Hepatocyte (in vitro differentiated cells): Measurements from ENCODE around the gene PXDN. TPM values are rescaled to one million over a fixed set of nuclear protein-coding genes. Genes with fewer than 3 reads are reported as not detected.

Experiments
- DNase-seq: peaks from one replicate; pipeline ENCODE4 v3.0.0-alpha.2; 2016; ENCODE audit warnings: low spot score
- H2AFZ ChIP-seq: fragments of 200-600 bp; sonication (generic); 2 replicates; pipeline ENCODE4 v1.6.0; 2016; ENCODE audit warnings: antibody characterized with exemption, mild to moderate bottlenecking
- H3K27ac ChIP-seq: fragments of 200-600 bp; sonication (generic); 2 replicates; pipeline ENCODE4 v1.5.1; 2016; ENCODE audit warnings: mild to moderate bottlenecking
- H3K27me3 ChIP-seq: fragments of 200-600 bp; sonication (generic); 2 replicates; pipeline ENCODE4 v1.6.1; 2016
- H3K36me3 ChIP-seq: fragments of 200-600 bp; sonication (generic); replicated peaks from 2 replicates; pipeline ENCODE4 v1.5.1; 2016; ENCODE audit warnings: low read depth; ENCODE audit not compliant: insufficient read depth
- H3K4me1 ChIP-seq: fragments of 200-600 bp; sonication (generic); 2 replicates; pipeline ENCODE4 v1.5.1; 2016; ENCODE audit warnings: mild to moderate bottlenecking, moderate library complexity; ENCODE audit not compliant: insufficient read depth
- H3K4me2 ChIP-seq: fragments of 200-600 bp; sonication (generic); 2 replicates; pipeline ENCODE4 v1.6.0; 2016
- H3K4me3 ChIP-seq: fragments of 200-600 bp; sonication (generic); 2 replicates; pipeline ENCODE4 v1.5.1; 2016; ENCODE audit warnings: mild to moderate bottlenecking
- H3K79me2 ChIP-seq: fragments of 200-600 bp; sonication (generic); 2 replicates; pipeline ENCODE4 v1.6.0; 2017; ENCODE audit warnings: mild to moderate bottlenecking
- H3K9me2 ChIP-seq: fragments of 200-600 bp; sonication (generic); replicated peaks from 2 replicates; pipeline ENCODE4 v1.6.0; 2017; ENCODE audit warnings: mild to moderate bottlenecking; ENCODE audit not compliant: insufficient read depth
- H3K9me3 ChIP-seq: fragments of 200-600 bp; sonication (generic); 2 replicates; pipeline ENCODE4 v1.5.1; 2016; ENCODE audit warnings: low read depth, mild to moderate bottlenecking
- H4K20me1 ChIP-seq: fragments of 200-600 bp; sonication (generic); 2 replicates; pipeline ENCODE4 v1.6.0; 2016; ENCODE audit warnings: mild to moderate bottlenecking; ENCODE audit not compliant: insufficient read depth, poor library complexity, severe bottlenecking
- CTCF ChIP-seq: fragments of 200-600 bp; sonication (generic); IDR thresholded peaks from 2 replicates; pipeline ENCODE4 v1.5.1; 2016; ENCODE audit warnings: antibody characterized with exemption, mild to moderate bottlenecking; ENCODE audit not compliant: poor library complexity
- EZH2 ChIP-seq: fragments of 200-600 bp; sonication (generic); IDR thresholded peaks from 2 replicates; pipeline ENCODE4 v1.6.1; 2016; ENCODE audit warnings: antibody characterized with exemption, mild to moderate bottlenecking, borderline replicate concordance
- EZH2phosphoT487 ChIP-seq: fragments of 200-600 bp; sonication (generic); IDR thresholded peaks from one replicate; pipeline ENCODE4 v1.6.1; 2018; ENCODE audit warnings: antibody characterized with exemption, mild to moderate bottlenecking, low read depth, moderate library complexity; ENCODE audit not compliant: unreplicated experiment, severe bottlenecking
- WGBS: methylation state at CpG from one replicate; pipeline ENCODE4 v1.1.6; 2016; ENCODE audit warnings: low lambda C conversion rate; ENCODE audit errors: missing lambda C conversion rate; 5-methylcytosine and 5-hydroxymethylcytosine counted together
- polyA plus RNA-seq: library from polyadenylated mRNA; unstranded; fragments of >200 nt; fragmentation: Nextera tagmentation; extraction: Ambion mirVana; gene quantifications from 2 replicates; pipeline ENCODE4 v1.2.1, GENCODE V29; 2016
- total RNA-seq: library from RNA; depleted of rRNA; stranded (reverse); fragments of >200 nt; gene quantifications from 2 replicates; pipeline ENCODE4 v1.2.3, GENCODE V29; 2014

The PXDN gene
- total and polyA plus RNA-seq, 2 experiments from 2014 or later = 107 to 118 TPM

GRCh38 chr2:1778566-1778965 is 34.3 kb upstream of the PXDN start:
- Histone ChIP-seq H3K4me2 (no peak overlapping the region), H3K36me3 (no peaks in the 10 kb centered on the region), H3K9me3 (no peaks in the 10 kb centered on the region), H3K79me2 (no peaks in the 10 kb centered on the region), H3K27me3 (no peaks in the 10 kb centered on the region), H3K27ac (no peak overlapping the region), H4K20me1 (no peaks in the 10 kb centered on the region), H3K9me2 (no peaks in the 10 kb centered on the region), H3K4me1 (no peaks in the 10 kb centered on the region), H2AFZ (no peak overlapping the region), H3K4me3 (no peak overlapping the region)
- WGBS = 86% methylated on average over 4 of the region's 4 CpGs
- no peak for TF ChIP-seq EZH2
- TF ChIP-seq CTCF = no peak
- TF ChIP-seq EZH2phosphoT487 = no peak
- no peak for DNase-seq

DNA sequence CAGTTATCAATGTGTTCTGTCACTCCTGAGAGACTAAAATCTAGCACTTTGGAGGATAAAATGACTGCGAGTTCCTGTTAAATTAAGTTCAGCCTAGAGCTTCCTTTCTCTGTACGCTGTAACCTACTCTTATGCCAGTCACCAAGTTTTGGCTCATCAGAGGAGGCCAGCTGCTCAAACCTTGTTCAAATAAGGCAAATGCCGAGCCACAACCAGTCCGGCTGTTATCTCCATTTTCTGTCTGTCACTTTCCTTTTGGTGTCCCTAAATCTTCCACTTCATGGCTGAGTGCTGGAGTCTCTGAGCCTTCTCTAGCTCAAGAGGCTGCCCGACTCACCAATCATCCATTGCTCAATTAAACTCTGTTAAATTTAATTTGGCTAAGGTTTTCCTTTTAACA is 33.5 kb upstream of the PXDN start:
- Histone ChIP-seq H2AFZ (no peak overlapping the region), H3K79me2 (no peaks in the 10 kb centered on the region), H3K27me3 (no peaks in the 10 kb centered on the region), H3K9me2 (no peaks in the 10 kb centered on the region), H3K27ac (no peak overlapping the region), H3K4me2 (no peak overlapping the region), H3K4me3 (no peak overlapping the region), H4K20me1 (no peaks in the 10 kb centered on the region), H3K4me1 (no peaks in the 10 kb centered on the region), H3K9me3 (no peaks in the 10 kb centered on the region), H3K36me3 (no peaks in the 10 kb centered on the region)
- 76% methylated on average over 5 of the region's 5 CpGs for WGBS
- no peak for DNase-seq
- TF ChIP-seq EZH2 (no peak), CTCF (no peak), EZH2phosphoT487 (no peak)

DNA sequence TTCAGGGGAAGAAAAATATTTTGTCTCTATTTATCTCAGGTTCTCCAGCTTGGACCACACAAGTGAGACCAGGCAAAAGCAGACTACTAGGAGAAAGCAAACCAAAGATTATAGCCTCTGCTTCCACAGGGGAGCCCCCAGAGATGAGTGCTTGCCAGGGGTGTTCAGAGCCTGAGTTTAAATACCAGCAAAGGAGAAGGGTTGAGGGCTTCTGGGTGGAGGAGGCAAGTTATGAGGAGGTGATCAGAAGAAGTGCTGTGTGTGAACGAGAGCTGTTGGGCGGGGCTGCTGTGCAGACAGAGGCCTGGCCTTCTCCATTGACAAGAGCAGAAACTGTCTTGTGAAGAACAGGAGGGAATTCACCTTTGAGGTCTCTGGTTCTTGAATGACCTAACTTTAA is 32.8 kb upstream of the PXDN start:
- no peaks in the 10 kb centered on the region for H3K36me3 ChIP-seq
- H3K9me3 ChIP-seq = no peaks in the 10 kb centered on the region
- WGBS = 86% methylated on average over 2 of the region's 2 CpGs
- H3K27ac ChIP-seq = no peak overlapping the region
- no peaks in the 10 kb centered on the region for H3K27me3 ChIP-seq
- H4K20me1 ChIP-seq = no peaks in the 10 kb centered on the region
- no peaks in the 10 kb centered on the region for H3K79me2 ChIP-seq
- no peak overlapping the region for H3K4me3 ChIP-seq
- H2AFZ ChIP-seq = no peak overlapping the region
- TF ChIP-seq CTCF = no peak
- no peak for TF ChIP-seq EZH2
- no peak overlapping the region for H3K4me2 ChIP-seq
- no peak for DNase-seq
- peaks cover 6% of the 10 kb centered on the region for H3K4me1 ChIP-seq
- no peaks in the 10 kb centered on the region for H3K9me2 ChIP-seq

DNA sequence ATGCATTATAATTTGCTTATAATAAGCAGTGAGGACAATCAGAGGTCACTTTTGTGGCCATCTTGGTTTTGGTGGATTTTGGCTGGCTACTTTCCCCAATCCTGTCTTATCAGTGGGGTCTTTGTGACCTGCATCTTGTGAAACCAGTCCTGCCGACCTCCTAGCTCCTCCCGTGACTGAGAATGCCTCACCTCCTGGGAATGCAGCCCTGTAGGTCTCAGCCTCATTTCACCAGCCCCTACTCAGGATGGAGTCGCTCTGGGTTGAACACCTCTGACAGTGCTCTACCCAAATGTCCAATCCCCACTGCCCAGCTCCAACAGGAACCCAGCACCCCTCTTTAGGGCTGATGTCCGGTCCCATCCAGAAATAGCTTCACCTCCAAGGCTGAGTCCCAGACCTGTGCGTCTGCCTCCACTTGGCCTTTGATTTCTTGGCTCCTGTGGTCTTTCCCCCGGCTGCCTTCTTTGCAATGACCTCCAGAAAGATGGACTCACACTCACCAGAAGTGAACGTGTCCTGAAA is 31.3 kb upstream of the PXDN start:
- Histone ChIP-seq H3K9me3 (no peaks in the 10 kb centered on the region), H3K4me1 (peaks cover 6% of the 10 kb centered on the region), H3K27ac (no peak overlapping the region), H3K79me2 (no peaks in the 10 kb centered on the region), H2AFZ (no peak overlapping the region), H3K4me3 (no peak overlapping the region), H3K27me3 (no peaks in the 10 kb centered on the region), H4K20me1 (no peaks in the 10 kb centered on the region), H3K36me3 (no peaks in the 10 kb centered on the region), H3K9me2 (no peaks in the 10 kb centered on the region), H3K4me2 (no peak overlapping the region)
- 83% methylated on average over 7 of the region's 7 CpGs for WGBS
- DNase-seq = no peak
- no peak for TF ChIP-seq CTCF
- TF ChIP-seq EZH2 = no peak
- TF ChIP-seq EZH2phosphoT487 = no peak
